ENCODE data around the gene DBF4. TPM values are rescaled to one million over a fixed set of nuclear protein-coding genes. Genes with fewer than 3 reads are reported as not detected.
A peak's percentile ranks its signal among the peaks of the same experiment; 100 is the strongest.
"Not testable (repeated sequence)": the region's sequence is repeated elsewhere in the genome, so short reads cannot be mapped to it uniquely, and the experiment has no call there.

The DBF4 gene
- total RNA-seq, 1 donor from 2014 or later: 6.6 TPM

GRCh38 chr7:87886875-87887274 is 10.6 kb downstream of the DBF4 start:
- no peaks in the 10 kb centered on the region for H3K27me3 ChIP-seq
- H3K4me1 ChIP-seq: no peaks in the 10 kb centered on the region
- intact Hi-C loops (cut with DNase I): no loop called here
- no peak overlapping the region for H3K4me3 ChIP-seq
- H3K27ac ChIP-seq: no peak overlapping the region
- TF ChIP-seq CTCF (IDR thresholded peaks at IDR 0.05): peak; percentile 55
- DNase-seq (no peak), ATAC-seq (no peak)
- no peaks in the 10 kb centered on the region for H3K9me3 ChIP-seq
- H3K36me3 ChIP-seq: peaks cover 24% of the 10 kb centered on the region

GRCh38 chr7:87895363-87895762 is 19.1 kb downstream of the DBF4 start:
- DNase-seq: no peak
- no peak overlapping the region for H3K4me3 ChIP-seq
- intact Hi-C loops (cut with DNase I): no loop called here
- TF ChIP-seq CTCF (IDR thresholded peaks at IDR 0.05): no peak
- no peaks in the 10 kb centered on the region for H3K27me3 ChIP-seq
- H3K4me1 ChIP-seq: no peaks in the 10 kb centered on the region
- no peak for ATAC-seq
- no peaks in the 10 kb centered on the region for H3K9me3 ChIP-seq
- H3K27ac ChIP-seq: no peak overlapping the region
- H3K36me3 ChIP-seq: peaks cover 15% of the 10 kb centered on the region

- Histone ChIP-seq H3K36me3 (peaks cover 21% of the 10 kb centered on the region), H3K9me3 (no peaks in the 10 kb centered on the region), H3K27ac (no peak overlapping the region), H3K4me3 (no peak overlapping the region), H3K27me3 (no peaks in the 10 kb centered on the region), H3K4me1 (no peaks in the 10 kb centered on the region)
- TF ChIP-seq CTCF (IDR thresholded peaks at IDR 0.05): no peak
- no peak for DNase-seq
- intact Hi-C loops (cut with DNase I): no loop called here
- ATAC-seq: no peak
These were observed 23.0 kb downstream of the DBF4 start for GRCh38 chr7:87899255-87899654.

- intact Hi-C loops (cut with DNase I); H3K4me1 ChIP-seq; H3K9me3 ChIP-seq; H3K27me3 ChIP-seq; ATAC-seq; H3K36me3 ChIP-seq; DNase-seq; H3K4me3 ChIP-seq; H3K27ac ChIP-seq: not testable (repeated sequence)
These were observed 31.0 kb downstream of the DBF4 start for GRCh38 chr7:87907136-87907906.

GRCh38 chr7:87908814-87909213 is 32.5 kb downstream of the DBF4 start:
- H3K27ac ChIP-seq; H3K36me3 ChIP-seq; H3K9me3 ChIP-seq; ATAC-seq; DNase-seq; intact Hi-C loops (cut with DNase I); H3K4me3 ChIP-seq; H3K27me3 ChIP-seq; H3K4me1 ChIP-seq: not testable (repeated sequence)

GRCh38 chr7:87912121-87912520 is 35.8 kb downstream of the DBF4 start:
- intact Hi-C loops (cut with DNase I): no loop called here
- ATAC-seq: no peak

More at GRCh38 chr7:87912121-87912520, 35.8 kb downstream of the DBF4 start:
- Histone ChIP-seq H3K36me3 (no peaks in the 10 kb centered on the region), H3K27ac (no peak overlapping the region), H3K27me3 (no peaks in the 10 kb centered on the region), H3K4me3 (no peak overlapping the region), H3K9me3 (no peaks in the 10 kb centered on the region), H3K4me1 (no peaks in the 10 kb centered on the region)
- TF ChIP-seq CTCF (IDR thresholded peaks at IDR 0.05): no peak
- DNase-seq: no peak

Measured in upper lobe of right lung (tissue), 1 donor.